Suppressor macrophage treated with lipopolysaccharide for 4 hours (primary cell): ENCODE results near the gene NDUFA6.

Source experiments
- DNase-seq: peaks from one replicate; pipeline ENCODE4 v3.0.0-alpha.2; 2020

The NDUFA6 gene

DNA sequence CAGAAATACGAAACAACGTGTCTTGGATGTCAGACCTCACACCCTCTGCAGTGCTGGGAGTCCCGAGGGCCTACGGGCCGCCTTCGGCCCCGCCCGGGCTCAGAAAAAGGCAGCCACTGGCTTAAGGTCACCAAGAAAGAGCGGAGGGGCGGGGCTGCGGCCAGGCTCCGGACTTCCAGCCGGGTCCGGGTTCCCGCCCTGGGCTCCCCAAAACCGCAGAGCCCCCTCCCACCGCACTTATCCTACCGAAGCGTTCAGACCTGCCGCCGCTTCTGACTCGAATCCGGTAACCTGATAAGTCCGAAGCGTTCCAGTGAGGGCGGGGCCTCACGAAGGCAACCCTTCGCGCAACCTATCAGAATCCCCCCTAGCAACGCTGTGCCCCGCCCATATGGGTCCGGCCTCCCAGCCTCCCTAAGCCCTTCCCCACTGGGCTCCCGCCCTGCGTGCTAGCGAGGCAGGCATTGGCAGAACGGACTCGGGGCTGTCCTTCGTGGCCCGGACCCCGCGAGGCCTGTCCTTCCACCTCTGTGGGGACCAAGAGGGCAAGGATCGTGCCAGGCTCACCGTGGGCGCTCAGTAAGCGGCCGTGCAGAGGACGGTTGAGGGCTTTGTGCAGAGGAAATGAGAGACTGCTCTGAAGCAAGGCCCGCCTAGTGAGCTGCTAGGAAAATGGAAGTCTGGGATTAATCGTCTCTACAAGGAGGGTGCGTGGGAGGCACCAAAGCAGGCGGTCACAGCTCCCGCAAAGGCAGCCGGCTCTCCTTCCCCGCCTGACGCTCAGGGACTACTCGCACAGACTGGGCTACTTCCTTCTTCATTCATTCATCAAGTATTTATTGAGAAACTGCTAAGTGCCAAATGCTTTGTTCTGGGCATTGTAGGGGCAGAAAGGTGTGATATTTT lies 19.8 kb downstream of the NDUFA6 start, which contains the start of gene NAGA:
Gene NAGA, minus strand, starts transcription at position 296 of the 906 bp plus-strand sequence. CDS start 515 bp downstream, outside the sequence.
- DNase-seq, result peak; percentile 96

DNA sequence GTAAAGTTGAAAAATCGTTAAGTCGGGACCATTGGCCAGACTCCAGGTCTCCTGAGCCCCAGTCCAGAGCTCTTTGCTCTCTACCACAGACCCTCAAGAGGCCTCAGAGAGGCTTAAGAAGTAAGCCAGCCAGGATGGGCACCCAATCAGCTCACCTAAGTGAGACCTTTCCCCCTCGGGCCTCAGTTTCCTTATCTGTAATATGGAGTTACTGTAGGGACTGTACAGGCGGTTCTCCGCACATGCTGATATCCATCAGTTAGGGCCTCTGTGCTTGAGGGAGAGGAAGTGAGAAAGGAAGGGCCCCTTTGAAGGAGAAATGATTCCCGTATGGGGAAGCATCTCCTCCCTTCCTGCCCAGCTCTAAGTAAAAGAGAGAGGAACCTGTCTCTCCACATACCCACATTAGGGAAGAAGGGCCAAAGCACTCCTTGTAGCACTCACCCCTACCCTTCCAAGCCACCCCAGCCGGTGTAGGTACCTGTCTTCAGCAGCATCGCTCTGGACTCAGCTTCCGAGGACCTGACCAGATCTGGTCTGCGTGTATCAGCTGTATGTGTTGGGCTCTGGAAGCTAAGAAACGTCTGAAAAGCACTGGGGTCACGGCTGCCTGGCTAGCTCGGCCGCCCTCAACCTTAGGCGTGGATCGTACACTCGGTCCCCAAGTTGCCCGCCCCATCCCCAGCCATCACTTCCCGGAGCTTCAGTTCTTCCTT lies 20.6 kb downstream of the NDUFA6 start:
- DNase-seq, result peak; percentile 75

GRCh38 chr22:42068291-42068690 lies 22.3 kb downstream of the NDUFA6 start:
- no peak for DNase-seq

GRCh38 chr22:42067671-42068251 lies 22.8 kb downstream of the NDUFA6 start:
- DNase-seq, result no peak

GRCh38 chr22:42066937-42067336 lies 23.6 kb downstream of the NDUFA6 start:
- DNase-seq, result no peak

- no peak for DNase-seq
These were observed 24.3 kb downstream of the NDUFA6 start for GRCh38 chr22:42066126-42066761.

DNA sequence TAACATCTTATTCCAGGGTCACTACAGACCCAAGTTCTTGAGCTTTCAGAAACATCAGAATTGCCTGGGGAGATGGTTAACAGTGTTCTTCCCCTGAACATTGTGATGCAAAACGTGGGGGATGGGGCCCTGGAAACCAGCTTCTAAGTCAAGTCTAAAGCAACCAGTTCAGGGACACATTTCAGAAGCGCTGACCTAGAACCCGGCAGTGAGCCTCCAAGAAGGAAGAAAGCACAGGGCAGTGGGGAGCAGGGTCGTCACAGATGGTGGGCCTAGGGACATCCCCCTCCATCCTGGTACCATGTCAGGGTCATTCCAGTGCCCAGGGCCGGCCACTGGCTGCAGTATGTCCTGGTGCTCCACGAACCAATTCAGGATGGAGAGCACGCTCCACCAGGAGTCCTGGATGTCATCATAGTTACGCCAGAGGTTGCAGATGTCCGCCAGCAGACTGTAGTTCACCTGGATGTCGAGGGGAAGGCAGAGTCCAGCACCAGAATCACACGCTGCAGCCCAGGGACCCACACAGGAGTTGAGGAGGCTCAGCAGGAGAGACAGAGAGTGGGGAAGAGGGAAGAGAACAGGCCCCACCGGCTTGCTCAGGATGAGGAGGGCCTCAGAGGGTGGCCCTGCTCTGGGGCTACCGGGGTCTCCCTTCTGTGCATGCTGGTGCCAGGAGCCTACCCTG lies 25.0 kb downstream of the NDUFA6 start:
- no peak for DNase-seq

DNA sequence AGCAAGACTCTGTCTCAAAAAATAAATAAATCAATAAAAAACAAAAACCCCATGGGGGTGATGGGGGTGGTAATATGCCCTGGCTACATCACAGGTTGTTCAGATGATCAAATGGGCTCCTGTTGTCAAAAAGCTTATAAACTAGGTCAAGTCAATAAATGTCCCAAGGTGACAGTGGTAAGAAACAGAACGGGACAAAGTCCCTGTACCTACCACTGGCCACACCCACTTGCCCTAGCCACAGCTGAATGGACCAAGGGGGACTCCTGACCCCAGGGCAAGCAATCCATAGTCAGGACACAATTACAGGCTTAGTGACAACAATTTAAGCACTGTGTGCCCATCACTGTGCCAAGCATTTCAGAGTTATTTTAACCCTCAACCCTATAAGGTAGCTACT lies 25.9 kb downstream of the NDUFA6 start:
- DNase-seq, result no peak

DNA sequence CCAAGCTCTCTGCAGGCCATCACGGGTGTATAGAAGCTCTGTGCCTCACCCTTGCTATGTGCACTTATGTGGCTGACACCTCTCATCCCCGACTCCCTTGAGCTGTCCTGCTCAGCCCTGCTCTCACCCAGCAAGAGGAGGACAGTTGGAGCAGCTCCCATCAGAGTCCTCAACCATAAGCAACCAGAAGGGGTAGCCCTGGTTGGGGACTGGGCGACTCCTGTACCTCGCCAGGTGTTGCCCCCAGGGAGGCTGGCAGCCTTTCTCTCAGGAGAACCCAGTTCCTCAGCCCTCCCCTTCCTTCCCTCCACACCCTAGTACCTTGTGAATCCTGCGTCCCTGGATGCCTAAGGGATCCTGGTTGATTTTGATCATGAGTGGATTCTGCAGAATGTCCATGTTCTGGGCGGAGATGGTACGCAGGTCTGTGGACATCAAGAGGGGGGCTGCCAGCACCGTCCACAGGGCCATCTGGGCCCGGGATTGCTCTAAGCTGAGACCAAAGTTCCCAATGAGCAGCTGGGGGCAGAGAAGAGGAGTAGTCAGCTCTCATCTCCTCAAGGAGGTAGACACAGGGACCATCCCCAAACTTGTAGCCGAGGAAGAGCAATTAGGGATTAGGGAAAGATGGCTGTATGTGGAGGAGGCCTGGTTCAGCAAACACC lies 27.9 kb downstream of the NDUFA6 start:
- DNase-seq, result no peak

- no peak for DNase-seq
These were observed 29.5 kb downstream of the NDUFA6 start for GRCh38 chr22:42061041-42061440.

- no peak for DNase-seq
These were observed 30.1 kb downstream of the NDUFA6 start for GRCh38 chr22:42060489-42060888.

GRCh38 chr22:42056757-42057511 lies 33.6 kb downstream of the NDUFA6 start:
- DNase-seq, result no peak

GRCh38 chr22:42052765-42053164 lies 37.8 kb downstream of the NDUFA6 start:
- DNase-seq, result no peak

GRCh38 chr22:42050641-42051180 lies 39.9 kb downstream of the NDUFA6 start:
- no peak for DNase-seq

- no peak for DNase-seq
These were observed 48.8 kb downstream of the NDUFA6 start for GRCh38 chr22:42041784-42042183.

- DNase-seq, result no peak
These were observed 51.3 kb downstream of the NDUFA6 start for GRCh38 chr22:42039271-42039670.
